ENCODE data around the gene KATNAL2.

KATNAL2 gene

DNA sequence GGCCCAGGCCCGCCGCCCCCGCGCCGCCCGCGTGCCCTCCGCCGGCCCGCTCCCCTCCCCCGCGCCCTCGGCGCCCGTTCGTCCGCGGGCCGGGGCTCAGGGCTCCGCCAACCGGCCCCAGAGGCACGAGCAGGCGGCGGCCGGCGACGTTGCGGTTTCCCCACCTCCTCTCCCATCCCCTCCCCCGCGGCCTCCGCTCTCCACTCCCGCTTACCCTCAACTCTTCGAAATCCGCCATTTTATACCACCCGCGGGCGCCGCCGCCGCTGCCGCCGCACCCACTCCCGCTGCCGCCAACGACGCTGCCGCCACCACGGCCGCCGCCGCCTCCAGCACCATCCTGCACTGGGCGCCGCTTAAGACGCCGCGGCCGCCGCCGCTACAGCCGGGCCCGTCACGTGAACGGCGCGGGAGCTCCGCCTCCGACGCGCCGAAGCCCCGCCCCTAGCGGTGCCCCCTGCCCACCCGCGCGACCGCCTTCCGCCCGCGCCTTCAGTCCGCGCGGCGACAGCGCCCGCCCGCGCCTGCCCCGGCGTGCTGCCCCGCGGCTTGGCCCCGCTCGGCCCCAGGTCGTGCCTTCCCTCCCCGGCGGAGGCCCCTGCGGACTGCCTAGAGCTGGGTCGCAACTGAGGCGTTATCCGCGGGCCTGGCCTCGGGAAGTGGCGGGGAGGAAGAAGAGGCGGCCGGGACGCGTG is at the start of gene KATNAL2, which contains the start of gene PIAS2:
TSS of gene KATNAL2 (plus strand) at position 495 of the 695 bp plus-strand sequence. CDS start 29,271 bp downstream, outside the sequence.
TSS of gene PIAS2 (minus strand) at position 400 of the 695 bp plus-strand sequence. CDS start at position 238, 162 bp downstream.
- peak within 1 kb of the TSS; percentile 78 for H3K4me3 ChIP-seq (ENCODE audit: control insufficient read depth, low read depth, low read length)
- no peak for TF ChIP-seq CTCF (IDR thresholded peaks at IDR 0.05; ENCODE audit: control insufficient read depth, insufficient read depth, low read depth, low read length, missing control alignments)
- no peak for DNase-seq (ENCODE audit: low read depth)

GRCh38 chr18:46868169-46868921 is 49.1 kb upstream of the KATNAL2 start:
- no peak overlapping the region for H3K4me3 ChIP-seq (ENCODE audit: control insufficient read depth, low read depth, low read length)
- TF ChIP-seq CTCF (IDR thresholded peaks at IDR 0.05; ENCODE audit: control insufficient read depth, insufficient read depth, low read depth, low read length, missing control alignments) = no peak
- no peak for DNase-seq (ENCODE audit: low read depth)

GRCh38 chr18:46877329-46877987 is 39.9 kb upstream of the KATNAL2 start:
- DNase-seq (ENCODE audit: low read depth) = no peak
- no peak overlapping the region for H3K4me3 ChIP-seq (ENCODE audit: control insufficient read depth, low read depth, low read length)
- no peak for TF ChIP-seq CTCF (IDR thresholded peaks at IDR 0.05; ENCODE audit: control insufficient read depth, insufficient read depth, low read depth, low read length, missing control alignments)

- no peak for DNase-seq (ENCODE audit: low read depth)
- no peak for TF ChIP-seq CTCF (IDR thresholded peaks at IDR 0.05; ENCODE audit: control insufficient read depth, insufficient read depth, low read depth, low read length, missing control alignments)
- H3K4me3 ChIP-seq (ENCODE audit: control insufficient read depth, low read depth, low read length) = no peak overlapping the region
Measured at GRCh38 chr18:46883180-46883579, 34.2 kb upstream of the KATNAL2 start.

- DNase-seq (ENCODE audit: low read depth) = no peak
- no peak overlapping the region for H3K4me3 ChIP-seq (ENCODE audit: control insufficient read depth, low read depth, low read length)
- no peak for TF ChIP-seq CTCF (IDR thresholded peaks at IDR 0.05; ENCODE audit: control insufficient read depth, insufficient read depth, low read depth, low read length, missing control alignments)
Measured at GRCh38 chr18:46886893-46887292, 30.5 kb upstream of the KATNAL2 start.

GRCh38 chr18:46888965-46889364 is 28.4 kb upstream of the KATNAL2 start:
- no peak overlapping the region for H3K4me3 ChIP-seq (ENCODE audit: control insufficient read depth, low read depth, low read length)
- TF ChIP-seq CTCF (IDR thresholded peaks at IDR 0.05; ENCODE audit: control insufficient read depth, insufficient read depth, low read depth, low read length, missing control alignments) = no peak
- no peak for DNase-seq (ENCODE audit: low read depth)
